Hepatocyte (in vitro differentiated cells): ENCODE measurements around the gene MYO5C. TPM values are rescaled to one million over a fixed set of nuclear protein-coding genes. Genes with fewer than 3 reads are reported as not detected.

Experiments
- DNase-seq: peaks from one replicate; pipeline ENCODE4 v3.0.0-alpha.2; 2016; ENCODE audit warnings: low spot score
- H2AFZ ChIP-seq: fragments of 200-600 bp; sonication (generic); 2 replicates; pipeline ENCODE4 v1.6.0; 2016; ENCODE audit warnings: antibody characterized with exemption, mild to moderate bottlenecking
- H3K27ac ChIP-seq: fragments of 200-600 bp; sonication (generic); 2 replicates; pipeline ENCODE4 v1.5.1; 2016; ENCODE audit warnings: mild to moderate bottlenecking
- H3K27me3 ChIP-seq: fragments of 200-600 bp; sonication (generic); 2 replicates; pipeline ENCODE4 v1.6.1; 2016
- H3K36me3 ChIP-seq: fragments of 200-600 bp; sonication (generic); replicated peaks from 2 replicates; pipeline ENCODE4 v1.5.1; 2016; ENCODE audit warnings: low read depth; ENCODE audit not compliant: insufficient read depth
- H3K4me1 ChIP-seq: fragments of 200-600 bp; sonication (generic); 2 replicates; pipeline ENCODE4 v1.5.1; 2016; ENCODE audit warnings: mild to moderate bottlenecking, moderate library complexity; ENCODE audit not compliant: insufficient read depth
- H3K4me2 ChIP-seq: fragments of 200-600 bp; sonication (generic); 2 replicates; pipeline ENCODE4 v1.6.0; 2016
- H3K4me3 ChIP-seq: fragments of 200-600 bp; sonication (generic); 2 replicates; pipeline ENCODE4 v1.5.1; 2016; ENCODE audit warnings: mild to moderate bottlenecking
- H3K79me2 ChIP-seq: fragments of 200-600 bp; sonication (generic); 2 replicates; pipeline ENCODE4 v1.6.0; 2017; ENCODE audit warnings: mild to moderate bottlenecking
- H3K9me2 ChIP-seq: fragments of 200-600 bp; sonication (generic); replicated peaks from 2 replicates; pipeline ENCODE4 v1.6.0; 2017; ENCODE audit warnings: mild to moderate bottlenecking; ENCODE audit not compliant: insufficient read depth
- H3K9me3 ChIP-seq: fragments of 200-600 bp; sonication (generic); 2 replicates; pipeline ENCODE4 v1.5.1; 2016; ENCODE audit warnings: low read depth, mild to moderate bottlenecking
- H4K20me1 ChIP-seq: fragments of 200-600 bp; sonication (generic); 2 replicates; pipeline ENCODE4 v1.6.0; 2016; ENCODE audit warnings: mild to moderate bottlenecking; ENCODE audit not compliant: insufficient read depth, poor library complexity, severe bottlenecking
- EZH2 ChIP-seq: fragments of 200-600 bp; sonication (generic); IDR thresholded peaks from 2 replicates; pipeline ENCODE4 v1.6.1; 2016; ENCODE audit warnings: antibody characterized with exemption, mild to moderate bottlenecking, borderline replicate concordance
- EZH2phosphoT487 ChIP-seq: fragments of 200-600 bp; sonication (generic); IDR thresholded peaks from one replicate; pipeline ENCODE4 v1.6.1; 2018; ENCODE audit warnings: antibody characterized with exemption, mild to moderate bottlenecking, low read depth, moderate library complexity; ENCODE audit not compliant: unreplicated experiment, severe bottlenecking
- WGBS: methylation state at CpG from one replicate; pipeline ENCODE4 v1.1.6; 2016; ENCODE audit warnings: low lambda C conversion rate; ENCODE audit errors: missing lambda C conversion rate; 5-methylcytosine and 5-hydroxymethylcytosine counted together
- polyA plus RNA-seq: library from polyadenylated mRNA; unstranded; fragments of >200 nt; fragmentation: Nextera tagmentation; extraction: Ambion mirVana; gene quantifications from 2 replicates; pipeline ENCODE4 v1.2.1, GENCODE V29; 2016
- total RNA-seq: library from RNA; depleted of rRNA; stranded (reverse); fragments of >200 nt; gene quantifications from 2 replicates; pipeline ENCODE4 v1.2.3, GENCODE V29; 2014
- TF ChIP-seq, protein P1 (sequence below): fragments of 200-600 bp; sonication (generic); IDR thresholded peaks from 2 replicates; pipeline ENCODE4 v1.5.1; 2016; ENCODE audit warnings: antibody characterized with exemption, mild to moderate bottlenecking; ENCODE audit not compliant: poor library complexity

MYO5C gene
- total and polyA plus RNA-seq, 2 experiments from 2014 or later, result 10.2 to 18.2 TPM

DNA sequence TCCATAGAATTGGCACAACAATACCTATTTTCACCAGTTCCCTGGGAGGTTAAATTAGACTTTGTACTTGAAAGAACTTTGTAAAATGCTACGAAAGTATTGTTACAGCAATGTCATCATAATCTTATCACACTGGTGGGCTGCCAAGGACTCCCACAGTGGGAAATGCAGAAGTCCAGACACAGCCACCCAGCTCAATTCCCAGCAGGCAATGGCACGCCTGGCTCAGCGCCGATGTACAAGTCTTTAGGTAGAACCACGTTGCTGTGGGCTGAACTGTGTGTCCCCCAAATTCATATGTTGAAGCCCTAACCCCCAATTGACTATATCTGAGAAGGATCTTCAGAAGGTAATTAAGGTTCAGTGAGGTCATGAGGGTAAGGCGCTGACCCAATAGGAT is 12.3 kb downstream of the MYO5C start:
- Histone ChIP-seq H3K79me2 (peaks cover 18% of the 10 kb centered on the region), H3K9me2 (no peaks in the 10 kb centered on the region), H3K27me3 (no peaks in the 10 kb centered on the region), H3K9me3 (no peaks in the 10 kb centered on the region), H3K27ac (no peak overlapping the region), H3K36me3 (no peaks in the 10 kb centered on the region), H3K4me2 (no peak overlapping the region), H4K20me1 (no peaks in the 10 kb centered on the region), H3K4me1 (peaks cover 10% of the 10 kb centered on the region), H2AFZ (no peak overlapping the region), H3K4me3 (no peak overlapping the region)
- TF ChIP-seq EZH2 (no peak), EZH2phosphoT487 (no peak)
- TF ChIP-seq, protein P1, sequence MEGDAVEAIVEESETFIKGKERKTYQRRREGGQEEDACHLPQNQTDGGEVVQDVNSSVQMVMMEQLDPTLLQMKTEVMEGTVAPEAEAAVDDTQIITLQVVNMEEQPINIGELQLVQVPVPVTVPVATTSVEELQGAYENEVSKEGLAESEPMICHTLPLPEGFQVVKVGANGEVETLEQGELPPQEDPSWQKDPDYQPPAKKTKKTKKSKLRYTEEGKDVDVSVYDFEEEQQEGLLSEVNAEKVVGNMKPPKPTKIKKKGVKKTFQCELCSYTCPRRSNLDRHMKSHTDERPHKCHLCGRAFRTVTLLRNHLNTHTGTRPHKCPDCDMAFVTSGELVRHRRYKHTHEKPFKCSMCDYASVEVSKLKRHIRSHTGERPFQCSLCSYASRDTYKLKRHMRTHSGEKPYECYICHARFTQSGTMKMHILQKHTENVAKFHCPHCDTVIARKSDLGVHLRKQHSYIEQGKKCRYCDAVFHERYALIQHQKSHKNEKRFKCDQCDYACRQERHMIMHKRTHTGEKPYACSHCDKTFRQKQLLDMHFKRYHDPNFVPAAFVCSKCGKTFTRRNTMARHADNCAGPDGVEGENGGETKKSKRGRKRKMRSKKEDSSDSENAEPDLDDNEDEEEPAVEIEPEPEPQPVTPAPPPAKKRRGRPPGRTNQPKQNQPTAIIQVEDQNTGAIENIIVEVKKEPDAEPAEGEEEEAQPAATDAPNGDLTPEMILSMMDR, result no peak
- WGBS, result 95% methylated on average over 6 of the region's 6 CpGs
- DNase-seq, result no peak

GRCh38 chr15:52282418-52282817 is 13.2 kb downstream of the MYO5C start:
- Histone ChIP-seq H3K79me2 (peaks cover 18% of the 10 kb centered on the region), H3K27me3 (no peaks in the 10 kb centered on the region), H3K4me2 (no peak overlapping the region), H3K9me2 (no peaks in the 10 kb centered on the region), H3K27ac (no peak overlapping the region), H3K4me1 (peaks cover 1% of the 10 kb centered on the region), H3K9me3 (no peaks in the 10 kb centered on the region), H4K20me1 (no peaks in the 10 kb centered on the region), H3K36me3 (no peaks in the 10 kb centered on the region), H3K4me3 (no peak overlapping the region), H2AFZ (no peak overlapping the region)
- TF ChIP-seq, protein P1, result no peak
- no peak for TF ChIP-seq EZH2phosphoT487
- no peak for TF ChIP-seq EZH2
- no peak for DNase-seq
- 92% methylated on average over 14 of the region's 14 CpGs for WGBS

DNA sequence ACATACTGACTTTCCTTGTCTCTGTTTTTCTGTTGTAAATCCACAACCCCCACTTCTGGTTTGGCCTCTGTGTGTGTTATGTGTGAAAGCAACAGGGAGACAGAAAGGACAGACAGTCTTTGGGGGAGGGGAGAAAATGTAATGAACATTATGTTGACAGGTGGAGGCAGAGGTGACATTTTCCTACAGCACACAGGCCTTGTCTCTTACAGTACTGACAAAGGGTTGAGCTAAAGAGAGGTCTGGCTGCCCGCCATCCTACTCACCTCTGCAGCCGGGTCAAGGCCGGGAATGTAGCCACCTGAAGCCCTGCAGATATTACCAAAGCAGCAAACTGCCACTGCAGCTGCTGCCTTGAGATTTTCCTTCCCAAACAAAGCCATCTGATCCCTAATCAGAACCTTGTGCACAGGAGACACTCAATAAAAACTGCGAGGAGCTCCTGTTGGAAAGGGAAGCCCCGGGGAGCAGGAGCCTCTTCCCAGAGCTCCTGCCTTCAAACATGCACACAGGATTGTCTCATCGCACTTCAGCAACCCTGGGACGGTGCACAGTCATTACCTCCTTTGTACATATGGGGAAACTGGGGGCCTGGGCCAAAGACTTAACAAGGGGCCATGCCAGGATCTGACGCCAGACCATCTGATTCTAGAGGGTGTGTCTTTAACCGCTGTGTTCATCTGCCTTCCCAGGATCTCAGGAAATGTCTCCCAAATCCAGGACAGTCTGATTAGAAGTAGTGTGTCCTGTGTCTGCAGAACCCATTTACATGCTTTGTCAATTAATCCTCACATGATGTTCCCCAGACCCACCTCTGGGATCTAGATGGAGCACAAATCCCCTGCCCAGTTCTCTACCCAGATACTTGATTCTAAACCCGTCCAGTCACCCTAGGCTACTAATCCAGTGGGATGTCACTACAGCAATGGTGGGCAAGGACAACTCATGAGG is 14.2 kb downstream of the MYO5C start:
- TF ChIP-seq EZH2, result no peak
- TF ChIP-seq, protein P1, result no peak
- no peak for TF ChIP-seq EZH2phosphoT487
- no peaks in the 10 kb centered on the region for H3K4me1 ChIP-seq
- H3K79me2 ChIP-seq, result peaks cover 18% of the 10 kb centered on the region
- no peak overlapping the region for H3K4me2 ChIP-seq
- no peak for DNase-seq
- no peak overlapping the region for H2AFZ ChIP-seq
- H3K9me2 ChIP-seq, result no peaks in the 10 kb centered on the region
- 73% methylated on average over 10 of the region's 10 CpGs for WGBS
- H3K9me3 ChIP-seq, result no peaks in the 10 kb centered on the region
- H3K36me3 ChIP-seq, result no peaks in the 10 kb centered on the region
- no peak overlapping the region for H3K27ac ChIP-seq
- no peaks in the 10 kb centered on the region for H4K20me1 ChIP-seq
- H3K27me3 ChIP-seq, result no peaks in the 10 kb centered on the region
- no peak overlapping the region for H3K4me3 ChIP-seq
